Activated CD8-positive, alpha-beta memory T cell treated with anti-CD3 and anti-CD28 coated beads, Interleukin-2, amount 50 U/mL, for 24 hours (primary cell): ENCODE data around the gene CCL28.

ENCODE experiments used
- DNase-seq: peaks from one replicate; pipeline ENCODE4 v3.0.0-alpha.2; 2020; ENCODE audit errors: extremely low read depth

CCL28 gene

DNA sequence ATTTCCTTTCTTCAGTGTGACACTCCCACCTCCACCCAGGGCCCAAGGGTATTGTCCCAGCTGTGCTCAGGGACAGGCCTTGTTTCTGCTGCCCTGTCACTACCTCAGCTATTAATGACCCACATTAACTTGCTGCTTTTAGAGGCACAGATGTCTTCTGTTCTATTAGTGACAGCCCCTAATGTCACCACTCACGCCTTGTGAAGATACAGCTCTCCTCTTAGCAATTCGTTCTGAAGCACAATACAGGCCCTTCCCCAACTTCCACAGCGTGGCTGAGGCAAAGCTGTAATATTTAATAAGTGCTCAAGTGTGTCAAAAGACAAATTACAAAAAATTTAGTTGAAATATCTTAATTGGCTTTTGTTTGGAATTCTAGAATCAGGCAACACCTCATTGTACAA lies 54.3 kb downstream of the CCL28 start:
- DNase-seq, result no peak

DNA sequence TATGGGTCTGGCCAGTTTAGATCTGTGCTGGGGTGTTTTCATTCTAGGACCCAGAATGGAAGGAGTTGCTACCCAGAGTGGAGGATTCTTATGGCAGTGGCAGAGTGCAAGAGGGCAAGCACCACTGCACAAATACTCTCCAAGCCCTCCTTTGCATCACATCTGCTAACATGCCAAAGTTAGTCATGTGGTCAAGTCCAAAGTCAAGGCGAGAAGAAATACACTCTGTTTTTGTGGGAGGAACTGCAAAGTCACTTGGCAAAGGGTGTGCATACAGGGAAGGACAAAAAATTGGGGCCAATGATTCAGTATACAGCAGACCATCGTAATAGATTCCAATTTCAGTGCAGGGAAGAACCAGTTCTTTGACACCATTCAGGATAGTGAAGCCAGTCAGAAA lies 55.1 kb downstream of the CCL28 start:
- no peak for DNase-seq

DNA sequence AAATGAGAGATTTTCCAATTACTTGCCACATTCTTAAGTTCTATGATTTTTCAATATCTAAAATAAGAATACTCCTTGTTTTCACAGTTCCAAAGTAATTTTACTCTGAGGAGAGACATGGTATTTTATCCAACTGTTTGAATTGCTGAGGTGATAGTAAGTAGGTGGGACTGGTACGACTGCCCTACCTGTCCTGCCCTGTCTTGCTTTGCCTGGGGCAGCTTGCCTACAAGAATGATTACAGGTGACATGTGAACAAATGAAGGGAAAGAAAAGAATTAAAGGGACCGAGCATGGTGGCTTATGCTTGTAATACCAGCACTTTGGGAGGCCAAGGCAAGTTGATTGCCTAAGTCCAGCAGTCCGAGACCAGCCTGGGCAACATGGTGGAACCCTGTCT lies 57.4 kb downstream of the CCL28 start:
- DNase-seq, result no peak

DNA sequence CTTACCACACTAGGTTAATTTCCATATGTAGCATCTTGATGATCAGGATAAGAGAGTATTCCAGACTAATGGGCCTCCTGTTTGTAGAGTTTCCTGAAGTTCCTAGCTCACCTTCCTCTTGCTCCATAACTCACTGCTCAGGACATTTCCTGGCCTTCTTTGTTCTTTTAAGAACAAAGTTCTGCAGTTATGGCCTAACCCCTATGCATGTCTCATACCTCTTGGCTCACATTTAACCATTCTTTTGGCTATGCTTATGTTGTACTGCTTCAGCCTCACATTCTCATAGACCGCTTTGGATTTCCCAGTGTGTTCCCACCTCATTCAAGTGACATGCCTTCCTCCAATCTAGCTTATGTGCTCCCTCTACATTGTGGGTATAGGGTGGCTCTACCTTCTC lies 58.5 kb downstream of the CCL28 start:
- DNase-seq, result no peak

DNA sequence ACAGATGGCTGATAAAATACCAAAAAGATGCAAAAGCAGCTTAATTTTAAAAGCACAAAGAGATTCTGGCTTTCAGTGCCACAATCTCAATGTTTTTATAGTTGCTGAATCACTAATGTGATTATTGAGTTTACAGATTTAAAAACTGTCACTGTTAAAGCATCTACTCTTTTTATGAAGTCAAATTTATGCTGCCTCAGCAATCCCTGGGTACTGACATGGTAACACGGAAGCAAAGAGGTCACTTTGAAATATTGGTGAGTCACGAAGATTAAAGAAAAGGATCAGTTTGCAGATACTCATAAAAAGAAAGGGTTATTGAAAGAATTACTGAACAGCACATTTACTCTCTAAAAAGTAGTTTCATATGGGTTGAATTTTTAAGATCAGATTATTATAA lies 59.3 kb downstream of the CCL28 start:
- no peak for DNase-seq

DNA sequence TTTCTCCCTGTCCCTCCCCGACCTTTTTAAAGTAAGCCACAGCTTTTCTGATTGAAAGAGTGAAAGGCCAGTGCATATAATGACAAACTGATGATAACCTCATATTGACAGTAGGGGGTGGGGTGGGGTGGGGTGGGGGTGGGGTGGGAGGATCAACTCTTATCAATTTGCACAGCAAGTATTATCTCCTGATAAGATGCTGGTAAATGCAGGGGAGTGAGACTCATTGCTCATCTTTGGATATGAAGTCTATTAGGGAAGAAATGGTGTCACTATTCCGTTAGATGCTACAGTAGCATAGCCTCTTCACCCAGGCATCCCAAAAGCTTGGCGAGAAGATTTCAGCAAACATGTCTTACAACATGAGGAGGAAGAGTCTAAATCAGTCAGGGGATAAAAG lies 60.1 kb downstream of the CCL28 start:
- no peak for DNase-seq

DNA sequence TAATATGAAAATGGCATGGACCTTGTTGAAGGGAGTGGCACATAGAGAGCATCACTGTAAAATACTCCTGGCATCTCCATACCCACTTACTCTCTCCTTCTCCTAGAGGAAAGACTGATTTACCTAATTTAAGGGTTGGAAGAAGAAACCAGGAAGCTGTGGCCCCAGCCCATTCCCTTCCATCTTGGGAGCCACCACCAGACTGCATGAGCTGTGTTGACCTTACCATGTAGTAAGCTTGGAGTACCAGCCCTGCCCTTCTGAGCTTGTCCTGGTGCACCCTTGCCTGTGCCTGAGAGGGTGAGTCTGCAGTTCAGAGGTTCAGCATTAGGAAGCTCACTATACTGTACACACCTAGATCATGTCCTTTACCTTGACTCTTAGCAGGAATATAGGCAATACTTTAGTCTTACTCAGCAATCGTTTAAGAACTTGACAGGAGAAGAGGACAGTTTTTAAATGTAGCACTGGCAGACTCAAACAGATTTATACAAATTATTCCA lies 63.3 kb downstream of the CCL28 start:
- DNase-seq, result no peak

DNA sequence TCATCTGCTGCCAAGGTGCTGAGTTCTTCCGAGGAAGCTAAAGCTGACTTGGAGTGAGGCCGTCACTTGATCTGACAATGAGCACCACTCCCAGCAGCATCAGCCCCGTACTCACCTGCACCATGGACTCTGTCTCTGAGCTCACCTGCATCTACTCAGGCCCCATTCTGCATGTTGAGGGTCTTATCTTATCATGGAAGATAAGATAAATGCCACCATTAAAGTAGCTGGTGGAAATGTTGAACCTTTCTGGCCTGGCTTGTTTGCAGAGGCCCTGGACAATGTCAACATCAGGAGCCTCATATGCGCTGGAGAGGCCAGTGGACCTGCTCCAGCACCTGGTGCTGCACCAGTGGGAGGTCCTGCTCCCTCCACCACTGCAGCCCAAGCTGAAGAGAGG lies 64.0 kb downstream of the CCL28 start:
- no peak for DNase-seq

DNA sequence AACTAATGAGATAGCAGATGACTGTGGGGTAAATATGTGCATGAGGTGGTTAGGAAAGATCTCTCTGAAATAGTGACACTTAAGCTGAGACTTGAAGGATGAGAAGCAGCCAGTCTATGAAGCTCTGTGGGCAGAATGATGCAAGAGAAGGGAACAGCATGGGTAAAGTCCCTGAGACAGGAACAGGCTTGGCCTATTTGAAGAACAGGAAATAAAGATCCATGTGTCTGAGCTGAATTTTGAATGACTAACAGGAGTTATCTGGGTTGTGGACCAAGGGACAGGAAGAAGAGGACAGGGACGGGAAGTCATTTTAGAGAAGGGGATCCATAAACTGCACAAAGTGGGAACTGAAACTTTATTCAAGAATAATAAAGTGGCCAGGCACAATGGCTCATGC lies 73.3 kb downstream of the CCL28 start:
- no peak for DNase-seq

DNA sequence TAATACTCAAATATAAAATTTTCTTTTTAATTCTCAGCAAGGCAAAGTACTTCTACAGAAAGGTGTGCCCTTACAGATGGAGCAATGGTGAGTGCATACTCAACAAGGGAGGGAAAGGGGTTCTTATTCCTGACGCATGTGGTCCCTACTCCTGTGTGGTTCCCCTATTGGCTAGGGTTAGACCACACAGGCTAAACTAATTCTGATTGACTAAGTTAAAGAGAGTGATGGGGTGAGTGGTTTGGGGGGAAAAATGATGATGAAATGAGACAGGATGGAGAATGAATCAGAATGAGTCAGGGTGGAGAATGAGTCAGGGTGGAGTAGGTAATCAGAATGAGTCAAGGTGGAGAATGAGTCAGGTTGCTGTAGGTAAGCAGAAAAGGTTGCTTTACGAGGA lies 76.0 kb downstream of the CCL28 start:
- DNase-seq, result no peak

DNA sequence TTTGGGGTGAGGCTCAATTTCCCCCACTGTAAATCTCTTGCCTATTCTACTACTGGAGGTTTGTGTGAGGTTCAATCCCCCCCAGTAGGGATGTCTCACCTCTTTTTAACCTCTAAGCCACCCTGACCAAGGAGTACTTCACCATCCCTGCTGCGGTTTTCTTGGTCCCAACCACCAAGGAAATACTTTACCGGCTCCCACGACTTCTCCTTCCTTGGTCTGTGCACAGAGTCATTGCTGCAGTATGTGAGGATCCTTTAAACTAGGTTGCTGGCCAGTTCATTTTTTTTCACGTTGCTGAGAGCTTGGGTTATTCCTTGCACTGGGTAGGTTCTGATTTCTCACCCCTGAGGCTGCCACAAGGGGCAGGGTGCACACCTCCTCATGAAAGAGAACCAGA lies 76.5 kb downstream of the CCL28 start:
- DNase-seq, result no peak

DNA sequence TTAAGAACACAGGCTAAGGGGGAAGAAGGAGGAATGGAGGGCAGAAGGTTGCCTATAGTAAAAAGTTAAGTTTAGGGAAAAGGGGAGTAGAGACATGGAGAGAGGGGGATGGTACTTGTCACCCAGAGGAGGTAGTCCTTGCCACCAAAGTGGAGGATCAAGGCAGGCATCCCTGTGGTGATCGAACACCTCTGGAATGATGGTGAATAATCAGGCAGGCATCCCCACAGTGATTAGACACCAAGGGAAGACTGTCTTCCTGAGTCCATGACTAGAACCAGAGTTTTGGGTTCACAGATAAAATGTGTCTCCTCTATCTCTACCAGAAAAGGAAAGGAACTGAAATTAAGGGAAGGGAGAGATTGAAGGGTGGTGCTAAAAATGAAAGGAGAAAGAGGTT lies 79.8 kb downstream of the CCL28 start:
- DNase-seq, result no peak
